Psoas muscle (tissue), 8 donors: Measurements from ENCODE around the gene MTRF1. TPM values are rescaled to one million over a fixed set of nuclear protein-coding genes. Genes with fewer than 3 reads are reported as not detected.

Experiments used
- ATAC-seq, 4 donors: fragments of 200-7000 bp; cut with Tn5 transposase; one replicate each; pipeline ENCODE4 v1.9.1; 2020; ENCODE audit warnings: moderate library complexity in 3 of 4, mild to moderate bottlenecking in 2 of 4
- DNase-seq, 2 donors: peaks; one replicate each; pipeline ENCODE4 v3.0.0-alpha.2; 2020
- H3K27ac ChIP-seq: fragments of 200-600 bp; one replicate; pipeline ENCODE4 v1.8.0; 2022
- H3K27me3 ChIP-seq, 3 donors: fragments of 200-600 bp in 1 of 3; one replicate each; pipeline versions ENCODE4 v1.6.1 to v1.8.0; 2013 to 2022; ENCODE audit warnings: low read length in 2 of 3, mild to moderate bottlenecking in 2 of 3, moderate library complexity in 1 of 3; ENCODE audit not compliant: insufficient read depth in 3 of 3
- H3K36me3 ChIP-seq, 2 donors: fragments of 200-600 bp in 1 of 2; one replicate each; pipeline versions ENCODE4 v1.6.1 to v1.8.0; 2013 to 2022; ENCODE audit warnings: low read depth in 1 of 2, mild to moderate bottlenecking in 1 of 2, moderate library complexity in 1 of 2; ENCODE audit not compliant: insufficient read depth in 1 of 2
- H3K4me1 ChIP-seq: fragments of 200-600 bp; one replicate; pipeline ENCODE4 v1.8.0; 2022
- H3K4me3 ChIP-seq: fragments of 200-600 bp; one replicate; pipeline ENCODE4 v1.8.0; 2022; ENCODE audit warnings: mild to moderate bottlenecking
- H3K9me3 ChIP-seq: fragments of 200-600 bp; one replicate; pipeline ENCODE4 v1.8.0; 2022
- CTCF ChIP-seq: fragments of 200-600 bp; IDR thresholded peaks from one replicate; pipeline ENCODE4 v1.8.0; 2022; ENCODE audit warnings: antibody characterized with exemption
- WGBS, 3 donors: extraction: QIAGEN DNeasy Blood & Tissue Kit; methylation state at CpG; one replicate each; pipeline versions ENCODE4 v1.1.6 to v1.1.7; 2013; 5-methylcytosine and 5-hydroxymethylcytosine counted together
- intact Hi-C, 2 donors: fragments of 100-400 bp; cut with DNase I; formaldehyde crosslinking; loops; one replicate each; pipeline versions ENCODE4 v1.11.0 to v1.14.2; 2022
- polyA plus RNA-seq, 3 donors: library from polyadenylated mRNA; stranded (reverse); fragments of 200-250 nt; gene quantifications; one replicate each; pipeline ENCODE4 v1.2.3, GENCODE V29; 2013
- total RNA-seq, 4 donors: library from RNA; stranded (reverse); fragmentation: NEBNext Ultra II Directional in 2 of 4; extraction: Animal tissue kit (Norgen Biotek cat#: 25700) in 2 of 4; gene quantifications; one replicate each; pipeline versions ENCODE4 v1.2.1 to v1.2.4, GENCODE V29; 2021 to 2023
- donor health status: healthy with polysubstance abuse.
- donor health status: DM: no; HTN: no; CAD: no; lungs with moderate emphysema.
- donor health status: Bipolar disorder and iron deficiency.
- donor health status: healthy.
- donor health status: DM: yes; HTN: yes; CAD: no.
- donor health status: DM: no; HTN: no; CAD: no.
- donor health status: DM: no; HTN: no; CAD: no.
- donor health status: DM: yes; HTN: yes; CAD: no.

Gene MTRF1
- total and polyA plus RNA-seq, 7 donors: 8.7 to 29.6 (median 12.5) TPM

DNA sequence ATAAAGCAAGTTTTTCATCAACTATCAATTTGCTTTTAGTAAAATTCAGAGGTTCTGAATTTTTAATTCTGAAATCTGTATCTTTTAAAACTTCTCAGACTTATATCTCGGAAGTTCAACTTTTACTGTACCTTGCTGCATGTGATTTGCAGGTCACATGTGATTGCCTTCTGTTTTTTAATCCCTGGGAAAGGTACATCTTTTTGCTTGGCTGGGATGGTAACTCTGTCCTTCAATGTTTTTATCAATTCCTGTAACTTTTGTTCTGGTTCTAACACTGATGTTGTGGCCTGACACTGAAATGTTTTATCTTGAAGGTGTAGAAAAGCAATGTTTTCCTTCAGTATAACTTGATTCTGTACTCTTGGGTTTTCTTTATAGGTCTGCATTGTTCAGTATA is 31.5 kb upstream of the MTRF1 start:
- no peak overlapping the region for H3K27ac ChIP-seq
- no peak overlapping the region for H3K4me3 ChIP-seq
- ATAC-seq (no peak), DNase-seq (no peak)
- H3K4me1 ChIP-seq: no peaks in the 10 kb centered on the region
- peaks cover 9% of the 10 kb centered on the region for H3K9me3 ChIP-seq
- intact Hi-C loops: no loop called here
- TF ChIP-seq CTCF: no peak
- H3K27me3 ChIP-seq: no peaks in the 10 kb centered on the region
- 98 to 100% (median 100%) methylated on average over 1 of the region's 1 CpG for WGBS, 3 donors
- no peaks in the 10 kb centered on the region for H3K36me3 ChIP-seq

DNA sequence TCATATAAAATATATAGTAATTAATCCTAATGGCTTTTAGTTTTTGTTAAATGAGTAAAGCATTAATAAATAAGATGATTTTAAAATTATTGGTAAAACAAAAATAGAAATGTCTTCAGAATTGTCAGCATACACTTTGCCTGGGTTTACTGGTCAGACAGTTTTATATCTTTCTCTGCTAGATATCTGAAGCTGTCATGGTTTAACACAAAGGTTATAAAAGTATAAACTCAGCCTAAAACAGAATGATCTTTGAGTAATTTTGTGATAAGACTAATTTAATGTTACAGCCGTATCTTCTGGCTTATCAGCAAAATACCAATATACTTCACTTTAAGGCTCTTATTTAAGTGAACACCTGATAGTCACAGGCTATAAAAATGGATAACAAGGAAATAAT is 29.9 kb upstream of the MTRF1 start:
- ATAC-seq: no peak
- Histone ChIP-seq H3K9me3 (peaks cover 9% of the 10 kb centered on the region), H3K36me3 (no peaks in the 10 kb centered on the region), H3K27me3 (no peaks in the 10 kb centered on the region), H3K4me1 (no peaks in the 10 kb centered on the region), H3K4me3 (no peak overlapping the region), H3K27ac (no peak overlapping the region)
- no peak for DNase-seq
- no peak for TF ChIP-seq CTCF
- intact Hi-C loops: no loop called here
- 93 to 97% (median 93%) methylated on average over 1 of the region's 1 CpG for WGBS, 3 donors

GRCh38 chr13:41291246-41291645 is 27.9 kb upstream of the MTRF1 start:
- intact Hi-C loops: no loop called here
- no peaks in the 10 kb centered on the region for H3K36me3 ChIP-seq

DNA sequence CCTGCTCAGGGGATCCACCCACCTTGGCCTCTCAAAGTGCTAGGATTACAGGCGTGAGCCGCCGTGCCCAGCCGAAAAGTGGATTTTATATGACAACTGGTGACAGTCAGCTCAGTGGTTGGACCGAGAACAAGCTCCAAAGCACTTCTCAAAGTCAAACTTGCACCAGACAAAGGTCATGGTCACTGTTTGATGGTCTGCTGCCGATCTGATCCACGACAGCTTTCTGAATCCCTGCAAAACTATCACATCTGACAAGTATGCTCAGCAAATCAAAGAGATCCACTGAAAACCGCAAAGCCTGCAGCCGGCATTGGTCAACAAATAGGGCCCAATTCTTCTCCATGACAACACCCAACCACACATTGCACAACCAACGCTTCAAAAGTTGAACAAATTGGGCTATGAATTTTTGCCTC is 26.1 kb upstream of the MTRF1 start:
- Histone ChIP-seq H3K9me3 (peaks cover 9% of the 10 kb centered on the region), H3K27me3 (no peaks in the 10 kb centered on the region), H3K4me1 (no peaks in the 10 kb centered on the region), H3K27ac (no peak overlapping the region), H3K36me3 (no peaks in the 10 kb centered on the region), H3K4me3 (no peak overlapping the region)
- ATAC-seq: no peak
- WGBS, 3 donors: 86 to 94% (median 93%) methylated on average over 10 of the region's 10 CpGs
- DNase-seq: no peak
- TF ChIP-seq CTCF: no peak
- intact Hi-C loops: no loop called here

More at GRCh38 chr13:41291246-41291645, 27.9 kb upstream of the MTRF1 start:
- TF ChIP-seq CTCF: no peak
- H3K4me1 ChIP-seq: no peaks in the 10 kb centered on the region
- ATAC-seq (no peak), DNase-seq (no peak)
- H3K27me3 ChIP-seq: no peaks in the 10 kb centered on the region
- H3K9me3 ChIP-seq: peaks cover 9% of the 10 kb centered on the region
- no peak overlapping the region for H3K4me3 ChIP-seq
- 90 to 96% (median 94%) methylated on average over 7 of the region's 7 CpGs for WGBS, 3 donors
- H3K27ac ChIP-seq: no peak overlapping the region

GRCh38 chr13:41286370-41286769 is 23.0 kb upstream of the MTRF1 start:
- TF ChIP-seq CTCF: no peak
- H3K27ac ChIP-seq: no peak overlapping the region
- no peaks in the 10 kb centered on the region for H3K9me3 ChIP-seq
- H3K27me3 ChIP-seq: no peaks in the 10 kb centered on the region
- H3K4me1 ChIP-seq: no peaks in the 10 kb centered on the region
- intact Hi-C loops: no loop called here
- WGBS, 3 donors: 88 to 92% (median 91%) methylated on average over 5 of the region's 5 CpGs
- ATAC-seq (no peak), DNase-seq (no peak)
- no peaks in the 10 kb centered on the region for H3K36me3 ChIP-seq
- H3K4me3 ChIP-seq: no peak overlapping the region
